H9 (cell line): ENCODE measurements around the gene RBP2. TPM values are rescaled to one million over a fixed set of nuclear protein-coding genes. Genes with fewer than 3 reads are reported as not detected.

Source experiments
- DNase-seq: peaks from one replicate; pipeline ENCODE4 v3.0.0-alpha.2; 2017
- H2AFZ ChIP-seq: one replicate; pipeline ENCODE4 v1.6.1; 2013; ENCODE audit warnings: mild to moderate bottlenecking, low read length, control low read depth, moderate library complexity
- H2AK5ac ChIP-seq: 2 replicates; pipeline ENCODE4 v1.6.1; 2013; ENCODE audit warnings: low read length, control low read depth, mixed read lengths; ENCODE audit not compliant: insufficient read length
- H2BK120ac ChIP-seq: one replicate; pipeline ENCODE4 v1.6.1; 2013; ENCODE audit warnings: low read depth, mild to moderate bottlenecking, low read length, control low read depth, inconsistent platforms; ENCODE audit not compliant: poor library complexity, severe bottlenecking
- H2BK12ac ChIP-seq: 2 replicates; pipeline ENCODE4 v1.6.1; 2013; ENCODE audit warnings: low read length, control low read depth, mixed read lengths, low read depth; ENCODE audit not compliant: insufficient read length
- H2BK15ac ChIP-seq: 2 replicates; pipeline ENCODE4 v1.6.1; 2013; ENCODE audit warnings: low read depth, low read length, control low read depth
- H2BK20ac ChIP-seq: one replicate; pipeline ENCODE4 v1.6.1; 2013; ENCODE audit warnings: low read depth, mild to moderate bottlenecking, low read length, control low read depth, inconsistent platforms; ENCODE audit not compliant: poor library complexity, severe bottlenecking
- H2BK5ac ChIP-seq: 2 replicates; pipeline ENCODE4 v1.6.1; 2013; ENCODE audit warnings: low read length, control low read depth, mixed read lengths; ENCODE audit not compliant: insufficient read length
- H3K14ac ChIP-seq: 2 replicates; pipeline ENCODE4 v1.6.1; 2013; ENCODE audit warnings: low read length, control low read depth; ENCODE audit not compliant: insufficient read depth
- H3K18ac ChIP-seq: 2 replicates; pipeline ENCODE4 v1.6.1; 2013; ENCODE audit warnings: low read depth, mild to moderate bottlenecking, mixed read lengths, low read length, control low read depth; ENCODE audit not compliant: insufficient read length
- H3K23ac ChIP-seq: 2 replicates; pipeline ENCODE4 v1.6.1; 2013; ENCODE audit warnings: low read length, control low read depth, mixed read lengths, low read depth; ENCODE audit not compliant: insufficient read length
- H3K23me2 ChIP-seq: 2 replicates; pipeline ENCODE4 v1.6.1; 2013; ENCODE audit warnings: low read depth, mild to moderate bottlenecking, mixed read lengths, low read length, control low read depth; ENCODE audit not compliant: insufficient read length, poor library complexity, severe bottlenecking
- H3K27ac ChIP-seq: 2 replicates; pipeline ENCODE4 v1.5.1; 2013; ENCODE audit warnings: low read length, control low read depth, mixed read lengths, low read depth; ENCODE audit not compliant: insufficient read length
- H3K27me3 ChIP-seq: 2 replicates; pipeline ENCODE4 v1.6.1; 2013; ENCODE audit warnings: low read length, control low read depth, inconsistent platforms; ENCODE audit not compliant: insufficient read depth
- H3K4ac ChIP-seq: 2 replicates; pipeline ENCODE4 v1.6.1; 2013; ENCODE audit warnings: low read depth, mild to moderate bottlenecking, control low read depth, inconsistent platforms, low read length, moderate library complexity
- H3K4me1 ChIP-seq: 2 replicates; pipeline ENCODE4 v1.6.1; 2013; ENCODE audit warnings: low read length, control low read depth, inconsistent platforms; ENCODE audit not compliant: insufficient read depth
- H3K4me2 ChIP-seq: 2 replicates; pipeline ENCODE4 v1.6.1; 2013; ENCODE audit warnings: low read length, control low read depth, mixed read lengths; ENCODE audit not compliant: insufficient read length, insufficient read depth
- H3K56ac ChIP-seq: 2 replicates; pipeline ENCODE4 v1.6.1; 2013; ENCODE audit warnings: low read depth, mild to moderate bottlenecking, mixed read lengths, low read length, control low read depth; ENCODE audit not compliant: insufficient read length
- H3K79me1 ChIP-seq: 2 replicates; pipeline ENCODE4 v1.6.1; 2013; ENCODE audit warnings: low read depth, mild to moderate bottlenecking, moderate library complexity, low read length, control low read depth, inconsistent platforms; ENCODE audit not compliant: insufficient read depth, poor library complexity, severe bottlenecking
- H3K79me2 ChIP-seq: 2 replicates; pipeline ENCODE4 v1.6.1; 2013; ENCODE audit warnings: low read length, control low read depth, inconsistent platforms; ENCODE audit not compliant: insufficient read depth
- H3K9ac ChIP-seq: 2 replicates; pipeline ENCODE4 v1.6.1; 2013; ENCODE audit warnings: low read length, control low read depth, mixed read lengths; ENCODE audit not compliant: insufficient read length; ENCODE audit errors: extremely low read depth
- H3K9me3 ChIP-seq: one replicate; pipeline ENCODE4 v1.6.1; 2013; ENCODE audit warnings: low read depth, low read length, inconsistent platforms; ENCODE audit not compliant: control insufficient read depth
- H3T11ph ChIP-seq: one replicate; pipeline ENCODE4 v1.6.1; 2013; ENCODE audit warnings: mild to moderate bottlenecking, low read length, control low read depth, inconsistent platforms
- H4K20me1 ChIP-seq: one replicate; pipeline ENCODE4 v1.6.1; 2013; ENCODE audit not compliant: control insufficient read depth, insufficient read length, insufficient read depth
- H4K5ac ChIP-seq: 2 replicates; pipeline ENCODE4 v1.6.1; 2013; ENCODE audit warnings: low read depth, mild to moderate bottlenecking, mixed read lengths, low read length, control low read depth; ENCODE audit not compliant: insufficient read length
- H4K8ac ChIP-seq: replicated peaks from 2 replicates; pipeline ENCODE4 v1.6.1; 2013; ENCODE audit warnings: low read length, control low read depth, mixed read lengths, low read depth; ENCODE audit not compliant: insufficient read length
- H4K91ac ChIP-seq: 2 replicates; pipeline ENCODE4 v1.6.1; 2013; ENCODE audit warnings: low read depth, mild to moderate bottlenecking, moderate library complexity, mixed read lengths, low read length, control low read depth; ENCODE audit not compliant: insufficient read length
- H3K27ac Mint-ChIP-seq, 3 experiments: 2 replicates in 2 of 3; 3 replicates in 1 of 3; pipeline ENCODE4 v1.8.0; 2020 to 2021; ENCODE audit warnings: mixed read lengths in 3 of 3, mild to moderate bottlenecking in 1 of 3, moderate library complexity in 1 of 3
- H3K27me3 Mint-ChIP-seq: 2 replicates; pipeline ENCODE4 v1.8.0; 2021; ENCODE audit warnings: low read depth, mild to moderate bottlenecking, moderate library complexity, mixed read lengths
- H3K36me3 Mint-ChIP-seq, 3 experiments: 2 replicates in 2 of 3; 3 replicates in 1 of 3; pipeline ENCODE4 v1.8.0; 2020 to 2021; ENCODE audit warnings: low read depth in 3 of 3, mixed read lengths in 3 of 3; ENCODE audit not compliant: insufficient read depth in 1 of 3
- H3K4me1 Mint-ChIP-seq, 2 experiments: 2 replicates each; pipeline ENCODE4 v1.8.0; 2020; ENCODE audit warnings: mixed read lengths in 2 of 2
- H3K4me3 Mint-ChIP-seq, 2 experiments: 2 replicates in 1 of 2; 3 replicates in 1 of 2; pipeline ENCODE4 v1.8.0; 2020 to 2021; ENCODE audit warnings: mild to moderate bottlenecking in 2 of 2, mixed read lengths in 2 of 2, moderate library complexity in 1 of 2
- H3K9me3 Mint-ChIP-seq, 2 experiments: 2 replicates in 1 of 2; 3 replicates in 1 of 2; pipeline ENCODE4 v1.8.0; 2020; ENCODE audit warnings: mild to moderate bottlenecking in 2 of 2, mixed read lengths in 2 of 2, moderate library complexity in 1 of 2
- WGBS: extraction: QIAGEN DNeasy Blood & Tissue Kit; methylation state at CpG from one replicate; pipeline ENCODE4 v1.1.7; 2013; ENCODE audit warnings: missing lambda C conversion rate, low lambda C conversion rate, mixed read lengths; ENCODE audit not compliant: insufficient read length; ENCODE audit errors: extremely low coverage; 5-methylcytosine and 5-hydroxymethylcytosine counted together
- total RNA-seq: library from RNA; stranded (reverse); gene quantifications from 2 replicates; pipeline ENCODE4 v1.2.1, GENCODE V29; 2021
- TF ChIP-seq, protein P1 (sequence below): fragments of 200-600 bp; sonication (generic); conservative IDR thresholded peaks from 3 replicates; pipeline ENCODE4 v1.8.0; 2021; ENCODE audit warnings: antibody characterized with exemption, mild to moderate bottlenecking

Gene RBP2
- total RNA-seq, 1 experiment from 2014 or later, result not detected

DNA sequence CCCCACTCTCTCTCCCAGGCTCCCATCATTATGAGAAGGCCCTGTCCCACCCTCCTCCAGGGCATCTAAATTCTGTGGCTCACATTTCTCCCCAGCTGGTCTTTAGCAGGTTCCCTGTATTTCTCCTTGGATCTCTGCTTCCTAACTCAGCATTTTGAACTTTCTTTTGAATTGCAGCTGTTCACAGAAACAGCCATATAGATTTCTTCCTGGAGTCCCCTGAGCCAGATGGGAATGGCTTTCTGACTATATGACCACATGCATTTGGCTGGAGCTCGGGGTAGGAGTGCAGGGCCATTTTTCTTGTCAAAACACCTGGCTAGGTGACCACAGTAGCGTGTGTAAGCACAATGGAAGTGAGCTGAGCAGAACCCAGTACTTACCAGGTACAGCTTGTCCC, 22.0 kb downstream of the RBP2 start:
- H3K23me2 ChIP-seq, result no peaks in the 10 kb centered on the region
- H3K4ac ChIP-seq, result no peak overlapping the region
- Mint-ChIP-seq H3K27ac (peak overlapping the region in 1 of 3 experiments; percentile 45; a peak in 2 of 7 replicates), H3K4me3 (no peak overlapping the region), H3K4me1 (peaks cover 2 to 6% of the 10 kb centered on the region in 2 experiments; a peak in 1 of 4 replicates), H3K27me3 (no peaks in the 10 kb centered on the region), H3K36me3 (no peaks in the 10 kb centered on the region), H3K9me3 (no peaks in the 10 kb centered on the region)
- no peaks in the 10 kb centered on the region for H3K79me2 ChIP-seq
- no peak overlapping the region for H3K4me2 ChIP-seq
- no peaks in the 10 kb centered on the region for H3K79me1 ChIP-seq
- no peaks in the 10 kb centered on the region for H4K20me1 ChIP-seq
- H3K18ac ChIP-seq, result no peak overlapping the region
- H4K8ac ChIP-seq, result no peak overlapping the region
- TF ChIP-seq, protein P1, sequence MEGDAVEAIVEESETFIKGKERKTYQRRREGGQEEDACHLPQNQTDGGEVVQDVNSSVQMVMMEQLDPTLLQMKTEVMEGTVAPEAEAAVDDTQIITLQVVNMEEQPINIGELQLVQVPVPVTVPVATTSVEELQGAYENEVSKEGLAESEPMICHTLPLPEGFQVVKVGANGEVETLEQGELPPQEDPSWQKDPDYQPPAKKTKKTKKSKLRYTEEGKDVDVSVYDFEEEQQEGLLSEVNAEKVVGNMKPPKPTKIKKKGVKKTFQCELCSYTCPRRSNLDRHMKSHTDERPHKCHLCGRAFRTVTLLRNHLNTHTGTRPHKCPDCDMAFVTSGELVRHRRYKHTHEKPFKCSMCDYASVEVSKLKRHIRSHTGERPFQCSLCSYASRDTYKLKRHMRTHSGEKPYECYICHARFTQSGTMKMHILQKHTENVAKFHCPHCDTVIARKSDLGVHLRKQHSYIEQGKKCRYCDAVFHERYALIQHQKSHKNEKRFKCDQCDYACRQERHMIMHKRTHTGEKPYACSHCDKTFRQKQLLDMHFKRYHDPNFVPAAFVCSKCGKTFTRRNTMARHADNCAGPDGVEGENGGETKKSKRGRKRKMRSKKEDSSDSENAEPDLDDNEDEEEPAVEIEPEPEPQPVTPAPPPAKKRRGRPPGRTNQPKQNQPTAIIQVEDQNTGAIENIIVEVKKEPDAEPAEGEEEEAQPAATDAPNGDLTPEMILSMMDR, result no peak
- H3K4me1 ChIP-seq, result peaks cover 22% of the 10 kb centered on the region
- H2AK5ac ChIP-seq, result no peak overlapping the region
- H3K23ac ChIP-seq, result no peak overlapping the region
- WGBS, result no CpG with 5 or more reads among the region's 2 CpGs
- H3K9ac ChIP-seq, result no peak overlapping the region
- H2AFZ ChIP-seq, result no peak overlapping the region
- H2BK15ac ChIP-seq, result no peak overlapping the region
- H3K14ac ChIP-seq, result no peak overlapping the region
- H3K56ac ChIP-seq, result no peak overlapping the region
- H2BK120ac ChIP-seq, result no peak overlapping the region
- H4K91ac ChIP-seq, result no peak overlapping the region
- no peak overlapping the region for H3K27ac ChIP-seq
- H2BK12ac ChIP-seq, result no peak overlapping the region
- H3K9me3 ChIP-seq, result no peaks in the 10 kb centered on the region
- H2BK20ac ChIP-seq, result no peak overlapping the region
- H2BK5ac ChIP-seq, result no peak overlapping the region
- H4K5ac ChIP-seq, result no peak overlapping the region
- H3K27me3 ChIP-seq, result no peaks in the 10 kb centered on the region
- no peak overlapping the region for H3T11ph ChIP-seq
- no peak for DNase-seq
